Gastroesophageal sphincter (tissue), 3 donors: Measurements from ENCODE around the gene PTK6.

Experiments used
- EP300 ChIP-seq: sonication (generic); formaldehyde crosslinking; IDR thresholded peaks from one replicate; pipeline ENCODE4 v1.6.1; 2017; ENCODE audit warnings: antibody characterized with exemption, mild to moderate bottlenecking
- POLR2A ChIP-seq, 2 donors: fragments of 450-650 bp; IDR thresholded peaks; one replicate each; pipeline ENCODE4 v1.6.1; 2017; ENCODE audit warnings: antibody characterized with exemption in 2 of 2, mild to moderate bottlenecking in 2 of 2, moderate library complexity in 1 of 2
- POLR2AphosphoS5 ChIP-seq: sonication (generic); formaldehyde crosslinking; IDR thresholded peaks from one replicate; pipeline ENCODE4 v1.6.1; 2017; ENCODE audit warnings: antibody characterized with exemption
- TF ChIP-seq, protein P1 (sequence below), 4 experiments: fragments of 200-600 bp in 2 of 4; fragments of 450-650 bp in 2 of 4; sonication (generic) in 1 of 4; IDR thresholded peaks; one replicate each; pipeline ENCODE4 v1.5.1; 2017 to 2019; ENCODE audit warnings: antibody characterized with exemption in 4 of 4, mild to moderate bottlenecking in 2 of 4, moderate library complexity in 2 of 4

DNA sequence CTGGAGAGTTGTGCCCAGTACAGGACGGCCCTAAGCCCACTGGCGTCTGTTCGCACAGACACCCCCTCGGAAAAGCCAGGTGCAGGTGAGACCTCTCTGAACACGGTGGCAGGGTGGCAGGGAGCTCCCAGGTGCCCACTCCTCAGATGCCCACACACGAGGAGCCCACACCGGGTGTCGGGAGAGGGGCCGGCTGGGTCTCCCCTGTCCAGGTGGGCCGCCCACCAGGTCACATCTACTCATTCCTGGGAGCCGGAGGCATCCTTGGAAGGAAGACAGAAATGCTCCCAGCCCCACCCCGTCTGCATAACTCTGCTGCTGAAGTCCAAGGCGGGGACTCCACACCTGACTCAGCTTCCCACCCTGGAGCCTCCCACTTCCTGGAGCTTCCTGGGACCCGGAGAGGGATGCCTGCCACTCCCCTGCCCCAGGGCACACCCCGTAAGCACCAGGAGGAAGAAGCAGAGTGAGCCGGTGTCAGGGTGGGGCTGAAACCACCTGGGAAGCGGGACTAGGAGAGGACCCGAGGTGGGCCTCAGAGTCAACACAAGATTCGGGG lies 7.9 kb upstream of the PTK6 start:
- TF ChIP-seq, protein P1, sequence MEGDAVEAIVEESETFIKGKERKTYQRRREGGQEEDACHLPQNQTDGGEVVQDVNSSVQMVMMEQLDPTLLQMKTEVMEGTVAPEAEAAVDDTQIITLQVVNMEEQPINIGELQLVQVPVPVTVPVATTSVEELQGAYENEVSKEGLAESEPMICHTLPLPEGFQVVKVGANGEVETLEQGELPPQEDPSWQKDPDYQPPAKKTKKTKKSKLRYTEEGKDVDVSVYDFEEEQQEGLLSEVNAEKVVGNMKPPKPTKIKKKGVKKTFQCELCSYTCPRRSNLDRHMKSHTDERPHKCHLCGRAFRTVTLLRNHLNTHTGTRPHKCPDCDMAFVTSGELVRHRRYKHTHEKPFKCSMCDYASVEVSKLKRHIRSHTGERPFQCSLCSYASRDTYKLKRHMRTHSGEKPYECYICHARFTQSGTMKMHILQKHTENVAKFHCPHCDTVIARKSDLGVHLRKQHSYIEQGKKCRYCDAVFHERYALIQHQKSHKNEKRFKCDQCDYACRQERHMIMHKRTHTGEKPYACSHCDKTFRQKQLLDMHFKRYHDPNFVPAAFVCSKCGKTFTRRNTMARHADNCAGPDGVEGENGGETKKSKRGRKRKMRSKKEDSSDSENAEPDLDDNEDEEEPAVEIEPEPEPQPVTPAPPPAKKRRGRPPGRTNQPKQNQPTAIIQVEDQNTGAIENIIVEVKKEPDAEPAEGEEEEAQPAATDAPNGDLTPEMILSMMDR (IDR thresholded peaks at IDR 0.05): no peak
- no peak for TF ChIP-seq POLR2AphosphoS5
- TF ChIP-seq POLR2A (IDR thresholded peaks at IDR 0.05): no peak
- TF ChIP-seq EP300: no peak
